ENCODE measurements around the gene CYYR1.

Gene CYYR1

DNA sequence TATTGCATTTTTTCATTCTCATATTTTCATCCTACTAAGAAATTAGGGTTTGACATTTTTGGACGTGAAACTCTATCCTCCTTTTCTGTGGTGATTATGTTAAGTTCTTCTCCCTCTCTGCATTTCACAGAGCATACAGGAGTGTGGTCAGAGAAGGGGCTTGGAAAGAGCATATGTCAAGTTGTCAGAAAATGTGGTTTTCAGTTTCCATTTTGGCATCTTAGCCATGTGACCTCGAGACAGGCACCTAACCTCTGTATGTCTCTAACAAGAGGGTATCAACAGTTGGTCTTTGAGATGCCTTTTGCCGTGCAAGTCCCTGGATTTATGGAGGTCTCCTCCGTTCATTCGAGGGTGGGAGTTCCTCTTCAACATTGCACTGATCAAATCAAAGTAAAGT, 140.7 kb downstream of the CYYR1 start:
- DNase-seq (ENCODE audit: low read depth) = no peak
- TF ChIP-seq, protein P1, sequence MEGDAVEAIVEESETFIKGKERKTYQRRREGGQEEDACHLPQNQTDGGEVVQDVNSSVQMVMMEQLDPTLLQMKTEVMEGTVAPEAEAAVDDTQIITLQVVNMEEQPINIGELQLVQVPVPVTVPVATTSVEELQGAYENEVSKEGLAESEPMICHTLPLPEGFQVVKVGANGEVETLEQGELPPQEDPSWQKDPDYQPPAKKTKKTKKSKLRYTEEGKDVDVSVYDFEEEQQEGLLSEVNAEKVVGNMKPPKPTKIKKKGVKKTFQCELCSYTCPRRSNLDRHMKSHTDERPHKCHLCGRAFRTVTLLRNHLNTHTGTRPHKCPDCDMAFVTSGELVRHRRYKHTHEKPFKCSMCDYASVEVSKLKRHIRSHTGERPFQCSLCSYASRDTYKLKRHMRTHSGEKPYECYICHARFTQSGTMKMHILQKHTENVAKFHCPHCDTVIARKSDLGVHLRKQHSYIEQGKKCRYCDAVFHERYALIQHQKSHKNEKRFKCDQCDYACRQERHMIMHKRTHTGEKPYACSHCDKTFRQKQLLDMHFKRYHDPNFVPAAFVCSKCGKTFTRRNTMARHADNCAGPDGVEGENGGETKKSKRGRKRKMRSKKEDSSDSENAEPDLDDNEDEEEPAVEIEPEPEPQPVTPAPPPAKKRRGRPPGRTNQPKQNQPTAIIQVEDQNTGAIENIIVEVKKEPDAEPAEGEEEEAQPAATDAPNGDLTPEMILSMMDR (conservative IDR thresholded peaks at IDR 0.05; ENCODE audit: low read length) = no peak
- no peak overlapping the region for H3K4me3 ChIP-seq (ENCODE audit: low read length)

DNA sequence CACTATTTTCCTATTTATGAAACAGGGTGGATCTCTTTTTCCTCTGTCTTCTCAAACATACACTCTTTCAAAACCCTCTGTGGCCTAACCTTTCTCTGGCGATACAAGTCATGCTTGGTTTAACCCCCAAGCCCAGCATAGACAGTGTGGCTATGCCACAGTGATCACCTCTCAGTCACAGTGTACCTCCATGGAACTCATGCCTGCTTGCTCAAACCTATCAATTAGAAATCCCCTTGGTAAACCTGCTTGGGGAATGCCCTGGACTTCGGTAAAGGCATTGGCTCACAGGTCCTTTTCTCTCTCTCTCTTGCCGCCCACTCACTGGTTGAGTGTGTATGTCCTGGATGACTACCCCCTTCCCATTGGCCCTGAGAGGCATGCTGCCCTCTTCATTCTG, 147.5 kb downstream of the CYYR1 start:
- TF ChIP-seq, protein P1 (conservative IDR thresholded peaks at IDR 0.05; ENCODE audit: low read length) = no peak
- DNase-seq (ENCODE audit: low read depth) = no peak
- H3K4me3 ChIP-seq (ENCODE audit: low read length) = no peak overlapping the region

DNA sequence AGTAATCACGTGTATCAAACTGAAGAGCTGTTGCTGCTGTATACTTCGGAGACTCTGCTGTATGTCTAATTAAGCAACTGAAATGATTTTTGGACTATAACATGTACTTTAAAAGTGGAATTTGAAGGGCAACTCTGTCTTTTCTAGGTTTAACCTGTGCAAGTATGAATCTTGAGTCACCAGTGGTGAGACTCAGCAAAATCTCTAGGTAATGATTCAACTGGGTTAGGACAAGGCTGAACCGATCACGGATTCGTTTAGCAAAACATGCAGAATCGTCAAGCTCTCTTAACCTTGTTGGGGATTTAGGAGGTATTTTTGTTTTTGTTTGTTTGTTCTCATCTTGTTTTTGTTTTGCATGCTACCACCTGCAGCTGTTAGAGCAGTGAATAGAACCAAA, 149.6 kb downstream of the CYYR1 start:
- no peak overlapping the region for H3K4me3 ChIP-seq (ENCODE audit: low read length)
- no peak for DNase-seq (ENCODE audit: low read depth)
- TF ChIP-seq, protein P1 (conservative IDR thresholded peaks at IDR 0.05; ENCODE audit: low read length) = no peak

DNA sequence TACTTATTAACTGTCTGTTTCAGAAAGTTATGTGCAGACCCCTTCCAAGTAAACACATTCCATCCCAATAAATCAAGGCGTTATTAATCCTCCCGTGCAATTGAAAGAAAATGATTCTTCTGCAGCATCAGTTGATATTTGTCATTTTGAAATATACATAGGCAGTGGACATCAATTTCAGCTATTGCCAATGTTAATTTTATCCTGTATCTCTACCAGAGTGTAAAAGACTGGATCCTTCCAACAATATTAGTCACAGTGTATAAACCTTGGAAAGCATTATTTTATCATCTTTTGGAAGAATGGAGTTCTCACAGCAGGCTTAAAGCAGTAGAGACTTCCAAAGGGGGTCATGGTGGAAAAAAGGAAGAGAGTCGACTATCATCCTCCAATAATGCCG, 150.4 kb downstream of the CYYR1 start:
- DNase-seq (ENCODE audit: low read depth) = no peak
- TF ChIP-seq, protein P1 (conservative IDR thresholded peaks at IDR 0.05; ENCODE audit: low read length) = no peak
- H3K4me3 ChIP-seq (ENCODE audit: low read length) = no peak overlapping the region

DNA sequence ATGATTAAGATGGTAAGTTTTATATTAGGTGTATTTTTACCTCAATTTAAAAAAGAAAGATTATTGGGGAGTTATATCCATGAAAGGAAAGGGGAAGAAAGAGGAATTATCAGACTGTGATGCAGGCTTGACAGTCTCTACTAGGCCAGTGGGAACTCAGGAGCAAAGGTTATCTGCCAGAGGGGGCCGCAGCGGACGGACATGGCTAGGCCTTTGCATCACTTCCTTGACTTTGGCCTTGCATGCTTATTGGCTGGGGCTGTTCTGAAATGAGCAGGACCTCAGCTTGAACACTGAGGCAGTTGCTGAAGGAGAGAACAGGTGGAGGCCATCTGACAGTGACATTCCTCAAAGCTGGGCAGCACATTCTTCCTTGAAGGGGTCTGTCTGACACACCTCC, 150.9 kb downstream of the CYYR1 start:
- H3K4me3 ChIP-seq (ENCODE audit: low read length) = no peak overlapping the region
- TF ChIP-seq, protein P1 (conservative IDR thresholded peaks at IDR 0.05; ENCODE audit: low read length) = no peak
- DNase-seq (ENCODE audit: low read depth) = no peak

DNA sequence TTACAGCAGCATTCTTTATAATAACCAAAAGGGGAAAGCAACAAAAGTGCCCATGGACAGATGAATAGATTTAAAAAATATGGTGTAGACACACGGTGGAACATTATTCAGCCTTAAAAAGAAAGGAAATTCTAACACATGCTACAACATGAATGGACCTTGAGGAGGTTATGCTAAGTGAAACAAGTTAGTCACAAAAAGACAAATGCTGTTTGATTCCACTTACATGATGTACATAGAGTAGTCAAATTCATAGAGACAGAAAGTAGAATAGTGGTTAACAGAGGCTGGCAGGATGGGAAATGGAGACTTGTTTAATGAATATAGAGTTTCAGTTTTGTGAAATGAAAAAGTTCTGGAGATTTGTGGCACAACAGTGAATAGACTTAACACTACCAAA, 151.4 kb downstream of the CYYR1 start:
- no peak overlapping the region for H3K4me3 ChIP-seq (ENCODE audit: low read length)
- TF ChIP-seq, protein P1 (conservative IDR thresholded peaks at IDR 0.05; ENCODE audit: low read length) = no peak
- no peak for DNase-seq (ENCODE audit: low read depth)

Measured in AG10803 (cell line).